Measurements from ENCODE around the gene DCST1. TPM values are rescaled to one million over a fixed set of nuclear protein-coding genes. Genes with fewer than 3 reads are reported as not detected.
A peak's percentile ranks its signal among the peaks of the same experiment; 100 is the strongest.

The DCST1 gene
- total RNA-seq, 1 experiment from 2014 or later: 0.32 TPM

GRCh38 chr1:155085504-155086127, 52.0 kb downstream of the DCST1 start:
- Histone ChIP-seq H3K36me3 (ENCODE audit: control insufficient read depth in 1 of 2, insufficient read depth in 2 of 2, low read length in 2 of 2) (peaks cover 0 to 6% of the 10 kb centered on the region in 2 experiments; a peak in 1 of 4 replicates), H3K27ac (ENCODE audit: low read depth, low read length) (peak overlapping the region; percentile 67), H3K4me1 (ENCODE audit: control insufficient read depth in 1 of 2, insufficient read depth in 2 of 2, low read length in 2 of 2) (peaks cover 29 to 55% of the 10 kb centered on the region in 2 experiments), H3K4me3 (replicated peaks in 1 of 2; ENCODE audit: low read depth in 1 of 2, low read length in 2 of 2) (peak overlapping the region; percentile 61 to 67), H4K20me1 (ENCODE audit: insufficient read depth) (no peaks in the 10 kb centered on the region), H2AFZ (ENCODE audit: low read depth, low read length, poor library complexity, severe bottlenecking) (no peak overlapping the region), H3K79me2 (ENCODE audit: insufficient read depth, low read length) (no peaks in the 10 kb centered on the region; the same call in 1 of the 2 replicates), H3K27me3 (ENCODE audit: insufficient read depth, low read length) (no peaks in the 10 kb centered on the region), H3K9ac (ENCODE audit: low read length) (peak overlapping the region; percentile 79), H3K4me2 (ENCODE audit: low read length) (peak overlapping the region; percentile 90), H3K9me3 (ENCODE audit: control insufficient read depth in 1 of 2, insufficient read depth in 1 of 2, low read depth in 1 of 2, low read length in 2 of 2) (no peaks in the 10 kb centered on the region), H3K9me2 (ENCODE audit: insufficient read depth) (no peaks in the 10 kb centered on the region)
- DNase-seq (ENCODE audit: low read depth, low spot score) (no peak), ATAC-seq (peak; percentile 51)
- ChIA-PET CTCF (interaction anchor here (0.6 to 3.1 kb wide), 31 partner anchors 9 to 525 kb away, joined by 3 to 52 read pairs (median 5); partner anchors contain the start of genes ADAM15, EFNA4, KRTCAP2 and LENEP), RAD21 (ENCODE audit: low non-redundant PET in 1 of 2, low total read pairs in 2 of 2, uncharacterized antibody in 2 of 2, unreplicated experiment in 2 of 2) (interaction anchor here (0.9 to 1.4 kb wide), 6 partner anchors 24 to 114 kb away, joined by 3 to 12 read pairs (median 6); no protein-coding TSS in a partner anchor), POLR2A (interaction anchor here (1.0 to 1.9 kb wide), 7 partner anchors 18 to 112 kb away, joined by 3 to 7 read pairs (median 5); partner anchors contain the start of gene KRTCAP2)
- TF ChIP-seq POLR2AphosphoS5 (IDR thresholded peaks at IDR 0.05; ENCODE audit: low read depth, low read length) (0 out of 2 replicates have a peak, but pooled peaks have one; percentile 4), EGR1 (IDR thresholded peaks at IDR 0.05; ENCODE audit: low read depth) (no peak)
- intact Hi-C loops (cut with micrococcal nuclease): loop anchor here (1.0 to 2.0 kb wide), 3 partner anchors 15 to 69 kb away; no protein-coding TSS in a partner anchor
- BruUV-seq (replicated peaks): no TSS peak

- Histone ChIP-seq H3K4me1 (ENCODE audit: control insufficient read depth in 1 of 2, insufficient read depth in 2 of 2, low read length in 2 of 2) (peaks cover 24 to 52% of the 10 kb centered on the region in 2 experiments), H3K9me2 (ENCODE audit: insufficient read depth) (no peaks in the 10 kb centered on the region), H2AFZ (ENCODE audit: low read depth, low read length, poor library complexity, severe bottlenecking) (no peak overlapping the region), H3K4me3 (replicated peaks in 1 of 2; ENCODE audit: low read depth in 1 of 2, low read length in 2 of 2) (peak overlapping the region; percentile 61 to 67), H3K9me3 (ENCODE audit: control insufficient read depth in 1 of 2, insufficient read depth in 1 of 2, low read depth in 1 of 2, low read length in 2 of 2) (no peaks in the 10 kb centered on the region), H3K4me2 (ENCODE audit: low read length) (peak overlapping the region; percentile 90), H3K79me2 (ENCODE audit: insufficient read depth, low read length) (no peaks in the 10 kb centered on the region; the same call in 1 of the 2 replicates), H3K27ac (ENCODE audit: low read depth, low read length) (peak overlapping the region; percentile 67), H4K20me1 (ENCODE audit: insufficient read depth) (no peaks in the 10 kb centered on the region), H3K9ac (ENCODE audit: low read length) (peak overlapping the region; percentile 79), H3K36me3 (ENCODE audit: control insufficient read depth in 1 of 2, insufficient read depth in 2 of 2, low read length in 2 of 2) (peaks cover 0 to 6% of the 10 kb centered on the region in 2 experiments; a peak in 1 of 4 replicates), H3K27me3 (ENCODE audit: insufficient read depth, low read length) (no peaks in the 10 kb centered on the region)
- DNase-seq (ENCODE audit: low read depth, low spot score) (no peak), ATAC-seq (peak; percentile 29)
- CTCF ChIA-PET: interaction anchor here (0.8 to 3.1 kb wide), 8 partner anchors 14 to 87 kb away, joined by 3 to 52 read pairs (median 23); partner anchors contain the start of genes ADAM15, EFNA4 and KRTCAP2
- TF ChIP-seq EZH2 (IDR thresholded peaks at IDR 0.05) (no peak), EZH2phosphoT487 (IDR thresholded peaks at IDR 0.05; ENCODE audit: borderline replicate concordance) (no peak), YY1 (IDR thresholded peaks at IDR 0.05; ENCODE audit: extremely low read depth, insufficient replicate concordance, low read depth, low read length) (no peak), ZFX (IDR thresholded peaks at IDR 0.05) (no peak), CTCF (IDR thresholded peaks at IDR 0.05 in 2 of 3, conservative IDR thresholded peaks at IDR 0.05 in 1 of 3; ENCODE audit: borderline replicate concordance in 1 of 3, insufficient read depth in 1 of 3, low read depth in 2 of 3, low read length in 2 of 3) (peak in 2 of 3 experiments; percentile 94 to 96; a peak in 4 of 6 replicates), MAX (IDR thresholded peaks at IDR 0.05) (no peak)
- RAD21 ChIA-PET (ENCODE audit: low non-redundant PET in 1 of 2, low total read pairs in 2 of 2, uncharacterized antibody in 2 of 2, unreplicated experiment in 2 of 2): no interaction called here
- intact Hi-C loops (cut with micrococcal nuclease): no loop called here
- TSS peak; percentile 43 for BruUV-seq (replicated peaks)
- POLR2A ChIA-PET: interaction anchor here (1.5 to 1.9 kb wide), 2 partner anchors 87 to 108 kb away, joined by 3 to 7 read pairs; partner anchors contain the start of gene KRTCAP2
Measured at GRCh38 chr1:155086128-155086741, 52.6 kb downstream of the DCST1 start.
